GM18951 (cell line): ENCODE results near the gene SPEG.

Experiments used
- POLR2A ChIP-seq: IDR thresholded peaks from 4 replicates; pipeline ENCODE4 v1.6.1; 2011; ENCODE audit warnings: mild to moderate bottlenecking; ENCODE audit not compliant: insufficient read length, insufficient read depth; ENCODE audit errors: extremely low read depth
- in situ Hi-C: fragments of 300-500 bp; cut with MboI; formaldehyde crosslinking; loops from one replicate; pipeline ENCODE4 v1.12.0; 2022; ENCODE audit warnings: low sequenced_read_pairs, mixed read lengths, inconsistent platforms; ENCODE audit not compliant: unreplicated experiment

The SPEG gene

DNA sequence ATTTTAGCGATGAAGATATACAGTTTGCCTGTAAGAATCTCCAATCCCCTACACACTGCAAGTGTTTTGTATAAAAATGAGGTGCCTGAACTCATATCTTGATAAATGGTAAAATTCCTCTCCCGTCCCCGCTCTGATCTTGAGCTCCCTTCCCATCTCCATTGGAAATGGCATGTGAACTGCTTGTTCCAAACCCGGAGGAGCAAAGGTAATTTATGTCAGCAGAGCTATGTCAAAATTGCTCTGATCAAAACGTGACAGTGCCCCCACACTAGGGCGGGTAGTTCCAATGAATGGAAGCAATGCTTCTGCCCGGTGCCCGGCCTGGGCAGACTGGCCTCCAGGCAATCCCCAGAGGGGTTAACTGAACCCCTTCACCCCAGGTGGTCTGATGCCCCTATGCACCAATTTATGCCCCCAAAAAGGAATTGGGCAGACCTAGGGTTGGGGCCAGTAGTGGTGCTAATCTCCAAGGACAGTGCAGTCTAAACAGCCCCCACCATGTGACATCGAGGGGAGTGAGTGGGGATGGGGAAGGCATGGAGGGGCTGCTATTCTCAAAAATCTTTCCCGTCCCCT lies 60.4 kb downstream of the SPEG start:
- in situ Hi-C loops = no loop called here
- no peak for TF ChIP-seq POLR2A

GRCh38 chr2:219495531-219496122 lies 61.0 kb downstream of the SPEG start:
- no peak for TF ChIP-seq POLR2A

GRCh38 chr2:219496247-219496824 lies 61.7 kb downstream of the SPEG start:
- TF ChIP-seq POLR2A = no peak
- in situ Hi-C loops = no loop called here

More at GRCh38 chr2:219495531-219496122, 61.0 kb downstream of the SPEG start:
- in situ Hi-C loops = no loop called here

- TF ChIP-seq POLR2A = no peak
Observed at GRCh38 chr2:219496825-219497494, 62.3 kb downstream of the SPEG start.

GRCh38 chr2:219497495-219498279 lies 63.0 kb downstream of the SPEG start:
- TF ChIP-seq POLR2A = peak; percentile 18
- in situ Hi-C loops = no loop called here

More at GRCh38 chr2:219496825-219497494, 62.3 kb downstream of the SPEG start:
- in situ Hi-C loops = no loop called here

DNA sequence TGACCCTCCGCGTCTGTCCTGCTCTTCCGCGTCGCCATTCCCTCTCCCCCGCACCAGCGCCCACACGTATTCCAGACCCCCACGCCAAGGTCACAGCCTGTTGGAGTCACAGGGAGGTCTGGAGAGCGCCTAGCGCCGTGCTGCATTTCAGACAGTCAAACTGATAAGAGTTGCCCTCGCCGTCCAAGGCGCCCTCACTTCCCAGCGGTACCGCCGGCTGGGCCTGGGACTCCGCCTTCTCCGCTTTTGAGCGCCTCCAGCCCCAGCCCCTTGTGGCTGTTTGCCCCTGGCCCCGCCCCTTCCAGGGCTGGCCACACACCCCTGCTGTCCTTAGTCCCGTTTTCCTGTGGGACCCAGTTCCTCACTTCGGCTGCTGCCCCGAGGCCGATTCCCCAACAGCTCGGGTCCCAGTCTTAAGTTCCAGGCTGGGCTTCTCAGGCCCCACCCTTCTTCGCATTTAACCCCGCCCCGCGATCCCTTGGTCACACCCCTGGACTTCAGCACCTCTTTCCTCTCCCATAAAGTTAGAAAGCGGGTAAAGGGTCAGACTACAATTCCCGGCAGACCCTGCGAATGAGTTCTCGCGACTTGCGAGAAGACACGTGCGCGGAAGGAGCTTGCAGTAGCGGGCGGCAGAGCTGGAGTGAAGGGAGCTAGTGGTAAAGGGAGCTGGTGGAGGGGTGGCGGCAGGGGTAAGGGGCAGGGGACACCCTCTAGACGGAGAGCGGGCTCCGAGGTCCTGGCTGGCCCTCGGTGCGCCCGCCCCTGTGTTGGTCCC lies 63.8 kb downstream of the SPEG start, which contains the start of gene GMPPA:
Gene GMPPA, plus strand, starts transcription at position 612 of the 778 bp plus-strand sequence. CDS start 1,085 bp downstream, outside the sequence.
- peak; percentile 90 for TF ChIP-seq POLR2A
- in situ Hi-C loops = no loop called here

DNA sequence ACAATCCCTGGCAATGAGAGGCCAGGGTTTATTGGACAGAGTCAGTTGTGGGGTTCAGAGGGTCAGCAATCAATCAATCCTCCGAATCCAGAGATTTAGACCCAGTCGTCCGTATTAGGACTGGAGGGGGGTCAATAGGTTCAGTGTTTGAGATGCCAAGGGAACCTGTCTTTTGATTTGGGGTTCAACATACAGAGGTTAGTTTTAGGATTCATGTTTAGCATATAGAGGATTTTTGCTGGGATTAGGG lies 64.3 kb downstream of the SPEG start:
- in situ Hi-C loops = no loop called here
- TF ChIP-seq POLR2A = no peak

- in situ Hi-C loops = no loop called here
- TF ChIP-seq POLR2A = no peak
Observed at GRCh38 chr2:219499555-219499954, 64.9 kb downstream of the SPEG start.

DNA sequence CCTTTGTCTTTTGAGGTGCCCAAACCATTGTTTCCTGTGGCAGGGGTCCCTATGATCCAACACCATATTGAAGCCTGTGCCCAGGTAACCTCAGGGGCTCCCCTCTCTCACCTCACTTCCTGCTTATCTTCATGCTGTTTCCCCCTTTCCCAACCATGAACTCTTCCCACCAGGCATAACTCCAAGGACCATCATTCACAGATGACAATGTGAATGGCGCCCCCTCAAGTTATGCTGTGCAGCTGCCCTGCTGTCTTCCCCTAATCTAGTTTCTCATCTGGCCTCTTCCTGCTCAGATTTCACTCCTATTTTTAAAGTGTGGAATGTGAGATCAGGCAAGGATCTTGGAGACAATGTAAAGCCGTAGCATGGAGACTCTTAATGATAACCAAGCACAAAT lies 65.5 kb downstream of the SPEG start:
- in situ Hi-C loops = no loop called here
- TF ChIP-seq POLR2A = no peak

DNA sequence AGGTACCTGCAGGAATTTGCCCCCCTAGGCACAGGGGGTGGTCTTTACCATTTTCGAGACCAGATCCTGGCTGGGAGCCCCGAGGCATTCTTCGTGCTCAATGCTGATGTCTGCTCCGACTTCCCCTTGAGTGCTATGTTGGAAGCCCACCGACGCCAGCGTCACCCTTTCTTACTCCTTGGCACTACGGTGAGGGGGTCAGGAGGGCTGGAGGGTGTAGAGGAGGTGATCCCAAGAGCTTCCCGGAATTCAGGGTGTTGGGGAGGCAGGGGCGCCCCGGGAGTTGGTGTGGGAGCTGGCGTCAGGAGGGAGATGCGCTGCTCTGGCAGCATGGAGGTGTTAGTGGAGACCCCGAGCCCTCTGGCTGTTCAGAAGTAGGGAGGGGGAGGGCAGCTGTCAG lies 67.2 kb downstream of the SPEG start:
- in situ Hi-C loops = no loop called here
- TF ChIP-seq POLR2A = no peak

DNA sequence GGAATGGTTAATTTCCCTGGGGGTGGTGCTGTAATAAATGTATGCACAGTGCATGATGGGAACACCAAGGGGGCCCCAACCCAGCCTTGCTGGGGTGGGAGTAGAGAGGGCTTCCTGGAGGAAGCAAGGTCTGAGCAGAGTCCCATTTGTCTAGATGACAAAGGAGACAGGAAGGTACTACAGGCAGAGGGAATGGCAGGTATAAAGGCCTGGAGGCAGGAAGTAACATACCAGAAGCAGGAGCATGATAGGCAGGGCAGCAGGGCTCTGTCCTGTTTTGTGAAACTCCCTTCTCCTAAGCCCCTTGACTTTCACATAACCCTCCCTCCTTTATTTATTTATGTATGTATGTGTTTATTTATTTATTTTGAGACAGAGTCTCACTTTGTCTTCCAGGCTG lies 68.0 kb downstream of the SPEG start:
- TF ChIP-seq POLR2A = no peak
- in situ Hi-C loops = no loop called here

- TF ChIP-seq POLR2A = no peak
- in situ Hi-C loops = no loop called here
Observed at GRCh38 chr2:219505585-219505984, 70.9 kb downstream of the SPEG start.
